OCI-LY3 (cell line): ENCODE results near the gene CNTROB.

Source experiments
- EZH2phosphoT487 ChIP-seq: fragments of 200-600 bp; shearing (Covaris generic); IDR thresholded peaks from 2 replicates; pipeline ENCODE4 v1.6.1; 2018; ENCODE audit warnings: antibody characterized with exemption, mixed run types, low read depth
- TF ChIP-seq, protein P1 (sequence below): fragments of 200-600, 300-600 bp; sonication (generic); IDR thresholded peaks from 2 replicates; pipeline ENCODE4 v1.5.1; 2014; ENCODE audit warnings: antibody characterized with exemption, low read length, low read depth

GRCh38 chr17:7992516-7992915, 60.5 kb downstream of the CNTROB start:
- TF ChIP-seq, protein P1, sequence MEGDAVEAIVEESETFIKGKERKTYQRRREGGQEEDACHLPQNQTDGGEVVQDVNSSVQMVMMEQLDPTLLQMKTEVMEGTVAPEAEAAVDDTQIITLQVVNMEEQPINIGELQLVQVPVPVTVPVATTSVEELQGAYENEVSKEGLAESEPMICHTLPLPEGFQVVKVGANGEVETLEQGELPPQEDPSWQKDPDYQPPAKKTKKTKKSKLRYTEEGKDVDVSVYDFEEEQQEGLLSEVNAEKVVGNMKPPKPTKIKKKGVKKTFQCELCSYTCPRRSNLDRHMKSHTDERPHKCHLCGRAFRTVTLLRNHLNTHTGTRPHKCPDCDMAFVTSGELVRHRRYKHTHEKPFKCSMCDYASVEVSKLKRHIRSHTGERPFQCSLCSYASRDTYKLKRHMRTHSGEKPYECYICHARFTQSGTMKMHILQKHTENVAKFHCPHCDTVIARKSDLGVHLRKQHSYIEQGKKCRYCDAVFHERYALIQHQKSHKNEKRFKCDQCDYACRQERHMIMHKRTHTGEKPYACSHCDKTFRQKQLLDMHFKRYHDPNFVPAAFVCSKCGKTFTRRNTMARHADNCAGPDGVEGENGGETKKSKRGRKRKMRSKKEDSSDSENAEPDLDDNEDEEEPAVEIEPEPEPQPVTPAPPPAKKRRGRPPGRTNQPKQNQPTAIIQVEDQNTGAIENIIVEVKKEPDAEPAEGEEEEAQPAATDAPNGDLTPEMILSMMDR: no peak
- TF ChIP-seq EZH2phosphoT487: no peak
